ENCODE data around the gene C10orf71.

C10orf71 gene

GRCh38 chr10:49332768-49333167, 33.8 kb downstream of the C10orf71 start:
- no peak for DNase-seq (ENCODE audit: extremely low read depth in 1 of 2, low read depth in 1 of 2)

- DNase-seq (ENCODE audit: extremely low read depth in 1 of 2, low read depth in 1 of 2) = no peak
Measured at GRCh38 chr10:49333192-49333591, 34.2 kb downstream of the C10orf71 start.

GRCh38 chr10:49334964-49335363, 36.0 kb downstream of the C10orf71 start:
- no peak for DNase-seq (ENCODE audit: extremely low read depth in 1 of 2, low read depth in 1 of 2)

- DNase-seq (ENCODE audit: extremely low read depth in 1 of 2, low read depth in 1 of 2) = no peak
Measured at GRCh38 chr10:49335364-49335972, 36.5 kb downstream of the C10orf71 start.

GRCh38 chr10:49338604-49339003, 39.6 kb downstream of the C10orf71 start:
- no peak for DNase-seq (ENCODE audit: extremely low read depth in 1 of 2, low read depth in 1 of 2)

- DNase-seq (ENCODE audit: extremely low read depth in 1 of 2, low read depth in 1 of 2) = no peak
Measured at GRCh38 chr10:49344840-49345239, 45.9 kb downstream of the C10orf71 start.

- no peak for DNase-seq (ENCODE audit: extremely low read depth in 1 of 2, low read depth in 1 of 2)
Measured at GRCh38 chr10:49347342-49347741, 48.4 kb downstream of the C10orf71 start.

- DNase-seq (ENCODE audit: extremely low read depth in 1 of 2, low read depth in 1 of 2) = no peak
Measured at GRCh38 chr10:49347827-49348226, 48.9 kb downstream of the C10orf71 start.

- DNase-seq (ENCODE audit: extremely low read depth in 1 of 2, low read depth in 1 of 2) = no peak
Measured at GRCh38 chr10:49348593-49348992, 49.6 kb downstream of the C10orf71 start.

GRCh38 chr10:49349390-49349789, 50.4 kb downstream of the C10orf71 start:
- DNase-seq (ENCODE audit: extremely low read depth in 1 of 2, low read depth in 1 of 2) = no peak

GRCh38 chr10:49350138-49350537, 51.2 kb downstream of the C10orf71 start:
- DNase-seq (ENCODE audit: extremely low read depth in 1 of 2, low read depth in 1 of 2) = no peak

- DNase-seq (ENCODE audit: extremely low read depth in 1 of 2, low read depth in 1 of 2) = no peak
Measured at GRCh38 chr10:49350846-49351532, 52.0 kb downstream of the C10orf71 start.

- DNase-seq (ENCODE audit: extremely low read depth in 1 of 2, low read depth in 1 of 2) = no peak
Measured at GRCh38 chr10:49351669-49352068, 52.7 kb downstream of the C10orf71 start.

- no peak for DNase-seq (ENCODE audit: extremely low read depth in 1 of 2, low read depth in 1 of 2)
Measured at GRCh38 chr10:49352323-49352722, 53.4 kb downstream of the C10orf71 start.

- DNase-seq (ENCODE audit: extremely low read depth in 1 of 2, low read depth in 1 of 2) = no peak
Measured at GRCh38 chr10:49353026-49353894, 54.3 kb downstream of the C10orf71 start.

- no peak for DNase-seq (ENCODE audit: extremely low read depth in 1 of 2, low read depth in 1 of 2)
Measured at GRCh38 chr10:49353895-49354566, 55.1 kb downstream of the C10orf71 start.

GRCh38 chr10:49354593-49354992, 55.6 kb downstream of the C10orf71 start:
- DNase-seq (ENCODE audit: extremely low read depth in 1 of 2, low read depth in 1 of 2) = no peak

GRCh38 chr10:49355221-49355620, 56.3 kb downstream of the C10orf71 start:
- no peak for DNase-seq (ENCODE audit: extremely low read depth in 1 of 2, low read depth in 1 of 2)

GRCh38 chr10:49356181-49356580, 57.2 kb downstream of the C10orf71 start:
- DNase-seq (ENCODE audit: extremely low read depth in 1 of 2, low read depth in 1 of 2) = no peak

- DNase-seq (ENCODE audit: extremely low read depth in 1 of 2, low read depth in 1 of 2) = no peak
Measured at GRCh38 chr10:49356944-49357343, 58.0 kb downstream of the C10orf71 start.

- no peak for DNase-seq (ENCODE audit: extremely low read depth in 1 of 2, low read depth in 1 of 2)
Measured at GRCh38 chr10:49357910-49358309, 58.9 kb downstream of the C10orf71 start.

Measured in activated CD8-positive, alpha-beta memory T cell treated with anti-CD3 and anti-CD28 coated beads for 1 hour (primary cell).